SU-DHL-6 (cell line): ENCODE data around the gene CTCFL.

ENCODE experiments used
- H2AFZ ChIP-seq: fragments of 200-600 bp; sonication (generic); 2 replicates; pipeline ENCODE4 v1.6.1; 2014; ENCODE audit warnings: low read depth, mild to moderate bottlenecking, moderate library complexity, mixed read lengths, antibody characterized with exemption, low read length; ENCODE audit not compliant: severe bottlenecking
- H3F3A ChIP-seq: fragments of 200-600 bp; shearing (Covaris generic); 2 replicates; pipeline ENCODE4 v1.6.0; 2016; ENCODE audit warnings: antibody characterized with exemption, mild to moderate bottlenecking; ENCODE audit not compliant: insufficient read depth
- H3K27ac ChIP-seq: fragments of 200-600 bp; sonication (generic); 2 replicates; pipeline ENCODE4 v1.5.1; 2016; ENCODE audit warnings: low read depth, mild to moderate bottlenecking, low read length, moderate library complexity, mixed read lengths
- H3K27me3 ChIP-seq: fragments of 200-600 bp; sonication (generic), shearing (Covaris generic); 2 replicates; pipeline ENCODE4 v1.6.0; 2014; ENCODE audit warnings: mild to moderate bottlenecking, low read length
- H3K36me3 ChIP-seq: fragments of 200-600 bp; sonication (generic); 2 replicates; pipeline ENCODE4 v1.6.1; 2014; ENCODE audit warnings: mild to moderate bottlenecking, low read length, mixed read lengths
- H3K4me2 ChIP-seq: fragments of 300-600, 200-600 bp; shearing (Covaris generic), sonication (generic); 2 replicates; pipeline ENCODE4 v1.6.0; 2014; ENCODE audit warnings: low read length, low read depth, mild to moderate bottlenecking; ENCODE audit not compliant: poor library complexity, severe bottlenecking
- H3K4me3 ChIP-seq: fragments of 200-600 bp; sonication (generic); 2 replicates; pipeline ENCODE4 v1.5.1; 2014; ENCODE audit warnings: antibody characterized with exemption, low read length, mild to moderate bottlenecking, mixed read lengths; ENCODE audit not compliant: insufficient read depth, poor library complexity, severe bottlenecking
- H3K79me2 ChIP-seq: fragments of 200-600 bp; sonication (generic); 2 replicates; pipeline ENCODE4 v1.6.1; 2014; ENCODE audit warnings: mild to moderate bottlenecking, low read length, moderate library complexity; ENCODE audit not compliant: insufficient read depth
- H3K9ac ChIP-seq: fragments of 200-600 bp; sonication (generic); 2 replicates; pipeline ENCODE4 v1.7.0; 2014; ENCODE audit warnings: mild to moderate bottlenecking, low read length
- H3K9me2 ChIP-seq: fragments of 200-600 bp; sonication (generic); replicated peaks from 2 replicates; pipeline ENCODE4 v1.6.1; 2014; ENCODE audit warnings: low read length; ENCODE audit not compliant: insufficient read depth
- H3K9me3 ChIP-seq: fragments of 200-600 bp; sonication (generic); 2 replicates; pipeline ENCODE4 v1.6.1; 2014; ENCODE audit warnings: low read length, mixed read lengths; ENCODE audit not compliant: insufficient read depth
- H4K20me1 ChIP-seq: fragments of 200-600 bp; sonication (generic); 2 replicates; pipeline ENCODE4 v1.6.1; 2014; ENCODE audit warnings: low read depth, mild to moderate bottlenecking, antibody characterized with exemption, low read length, moderate library complexity, mixed read lengths
- CTCF ChIP-seq: fragments of 200-600 bp; sonication (generic); IDR thresholded peaks from one replicate; pipeline ENCODE4 v1.5.1; 2017; ENCODE audit warnings: antibody characterized with exemption, mild to moderate bottlenecking, low read length, moderate library complexity; ENCODE audit not compliant: insufficient read depth, poor library complexity, severe bottlenecking
- EZH2phosphoT487 ChIP-seq: fragments of 200-600 bp; sonication (generic), shearing (Covaris generic); conservative IDR thresholded peaks from 2 replicates; pipeline ENCODE4 v1.6.1; 2018; ENCODE audit warnings: mild to moderate bottlenecking, antibody characterized with exemption, low read length, moderate library complexity, mixed read lengths

The CTCFL gene

GRCh38 chr20:57476084-57476526 lies 48.8 kb downstream of the CTCFL start:
- Histone ChIP-seq H3K27ac (peak overlapping the region; percentile 76), H3K36me3 (no peaks in the 10 kb centered on the region), H3F3A (peaks cover 13% of the 10 kb centered on the region), H2AFZ (no peak overlapping the region), H3K9me2 (no peaks in the 10 kb centered on the region), H3K79me2 (no peaks in the 10 kb centered on the region), H4K20me1 (no peaks in the 10 kb centered on the region), H3K4me3 (peak overlapping the region; percentile 8), H3K9ac (peak overlapping the region; percentile 36), H3K9me3 (no peaks in the 10 kb centered on the region), H3K27me3 (no peaks in the 10 kb centered on the region), H3K4me2 (peak overlapping the region; percentile 58)
- TF ChIP-seq EZH2phosphoT487 (no peak), CTCF (no peak)

- no peaks in the 10 kb centered on the region for H3K79me2 ChIP-seq
- H4K20me1 ChIP-seq = no peaks in the 10 kb centered on the region
- H3K9ac ChIP-seq = peak overlapping the region; percentile 36
- H3K9me2 ChIP-seq = no peaks in the 10 kb centered on the region
- no peaks in the 10 kb centered on the region for H3K27me3 ChIP-seq
- peaks cover 8% of the 10 kb centered on the region for H3F3A ChIP-seq
- TF ChIP-seq EZH2phosphoT487 (no peak), CTCF (no peak)
- H3K4me3 ChIP-seq = peak overlapping the region; percentile 8
- H3K36me3 ChIP-seq = no peaks in the 10 kb centered on the region
- peak overlapping the region; percentile 58 for H3K4me2 ChIP-seq
- H2AFZ ChIP-seq = no peak overlapping the region
- no peaks in the 10 kb centered on the region for H3K9me3 ChIP-seq
- peak overlapping the region; percentile 76 for H3K27ac ChIP-seq
Measured at GRCh38 chr20:57475388-57476083, 49.4 kb downstream of the CTCFL start.

- Histone ChIP-seq H3K4me3 (no peak overlapping the region), H3K9me3 (no peaks in the 10 kb centered on the region), H3K27me3 (no peaks in the 10 kb centered on the region), H3K36me3 (no peaks in the 10 kb centered on the region), H3K27ac (peak overlapping the region; percentile 76; the same call in 1 of the 2 replicates), H4K20me1 (no peaks in the 10 kb centered on the region), H3K79me2 (no peaks in the 10 kb centered on the region), H3K9ac (peak overlapping the region; percentile 36; the same call in 1 of the 2 replicates), H3K4me2 (peak overlapping the region; percentile 58), H2AFZ (no peak overlapping the region), H3K9me2 (no peaks in the 10 kb centered on the region), H3F3A (peaks cover 3% of the 10 kb centered on the region; the same call in 1 of the 2 replicates)
- TF ChIP-seq EZH2phosphoT487 (0 out of 2 replicates have a peak, but pooled peaks have one; percentile 29), CTCF (no peak)
Measured at GRCh38 chr20:57474816-57475215, 50.1 kb downstream of the CTCFL start.
